GM12872 (cell line): ENCODE data around the gene MEA1.

Experiments
- TF ChIP-seq, protein P1 (sequence below): IDR thresholded peaks from 3 replicates; pipeline ENCODE4 v1.5.1; 2011; ENCODE audit warnings: low read depth, mild to moderate bottlenecking, low read length, moderate library complexity; ENCODE audit not compliant: insufficient read depth

MEA1 gene

DNA sequence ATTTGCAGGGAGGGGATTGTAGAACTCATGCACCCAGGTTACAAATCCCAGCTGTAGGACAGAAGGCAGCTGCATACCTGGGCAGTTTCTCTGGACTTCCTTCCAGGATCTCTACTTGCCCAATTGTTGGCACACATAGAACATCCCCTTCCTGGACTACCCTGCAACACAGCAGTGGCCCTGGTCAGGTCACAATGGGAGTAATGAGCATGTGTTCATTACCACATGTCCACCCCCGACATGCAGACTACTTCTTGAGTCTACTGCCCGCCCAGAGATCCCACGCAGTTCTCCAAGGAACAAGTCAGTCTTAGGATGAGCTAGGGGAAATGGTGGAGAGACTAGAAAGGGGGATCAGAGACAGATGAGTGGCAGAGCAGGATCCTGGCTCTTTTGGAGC lies 39.8 kb downstream of the MEA1 start:
- TF ChIP-seq, protein P1, sequence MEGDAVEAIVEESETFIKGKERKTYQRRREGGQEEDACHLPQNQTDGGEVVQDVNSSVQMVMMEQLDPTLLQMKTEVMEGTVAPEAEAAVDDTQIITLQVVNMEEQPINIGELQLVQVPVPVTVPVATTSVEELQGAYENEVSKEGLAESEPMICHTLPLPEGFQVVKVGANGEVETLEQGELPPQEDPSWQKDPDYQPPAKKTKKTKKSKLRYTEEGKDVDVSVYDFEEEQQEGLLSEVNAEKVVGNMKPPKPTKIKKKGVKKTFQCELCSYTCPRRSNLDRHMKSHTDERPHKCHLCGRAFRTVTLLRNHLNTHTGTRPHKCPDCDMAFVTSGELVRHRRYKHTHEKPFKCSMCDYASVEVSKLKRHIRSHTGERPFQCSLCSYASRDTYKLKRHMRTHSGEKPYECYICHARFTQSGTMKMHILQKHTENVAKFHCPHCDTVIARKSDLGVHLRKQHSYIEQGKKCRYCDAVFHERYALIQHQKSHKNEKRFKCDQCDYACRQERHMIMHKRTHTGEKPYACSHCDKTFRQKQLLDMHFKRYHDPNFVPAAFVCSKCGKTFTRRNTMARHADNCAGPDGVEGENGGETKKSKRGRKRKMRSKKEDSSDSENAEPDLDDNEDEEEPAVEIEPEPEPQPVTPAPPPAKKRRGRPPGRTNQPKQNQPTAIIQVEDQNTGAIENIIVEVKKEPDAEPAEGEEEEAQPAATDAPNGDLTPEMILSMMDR = no peak

DNA sequence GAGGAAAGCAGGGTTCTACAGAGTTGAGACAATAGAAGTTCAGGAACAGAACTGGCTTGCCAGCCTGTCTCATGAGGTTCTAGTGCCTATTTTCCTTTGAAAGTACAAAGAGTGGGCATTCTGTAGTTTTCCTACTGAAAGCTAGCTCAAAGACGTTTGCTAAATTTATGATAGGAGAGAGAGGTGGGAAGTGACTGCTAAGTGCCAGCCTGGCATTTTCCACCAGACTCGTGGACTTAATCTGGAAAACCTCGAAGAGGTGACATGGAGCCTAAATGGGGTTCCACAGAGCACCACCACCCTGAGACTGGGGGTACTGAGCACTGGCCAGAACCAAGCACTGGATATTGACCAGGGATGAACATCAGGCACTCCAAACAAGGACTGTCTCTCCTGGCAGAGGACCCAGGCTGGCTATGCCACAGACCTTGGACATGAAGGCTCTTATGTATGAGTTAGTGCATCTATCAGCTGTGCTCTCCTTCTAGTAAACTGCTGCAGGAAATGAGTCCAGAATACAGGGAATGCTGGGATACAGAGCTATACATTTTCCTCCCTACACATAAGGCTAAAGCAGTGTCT lies 41.9 kb downstream of the MEA1 start:
- TF ChIP-seq, protein P1 = no peak

- TF ChIP-seq, protein P1 = no peak
Measured at GRCh38 chr6:42970871-42971612, 42.7 kb downstream of the MEA1 start.

GRCh38 chr6:42969934-42970333 lies 43.8 kb downstream of the MEA1 start:
- TF ChIP-seq, protein P1 = no peak

- TF ChIP-seq, protein P1 = no peak
Measured at GRCh38 chr6:42969431-42969830, 44.3 kb downstream of the MEA1 start.

GRCh38 chr6:42968783-42969182 lies 45.0 kb downstream of the MEA1 start:
- TF ChIP-seq, protein P1 = no peak

GRCh38 chr6:42968126-42968701 lies 45.5 kb downstream of the MEA1 start:
- TF ChIP-seq, protein P1 = no peak
